Measurements from ENCODE around the gene KISS1. TPM values are rescaled to one million over a fixed set of nuclear protein-coding genes. Genes with fewer than 3 reads are reported as not detected.

KISS1 gene
- total RNA-seq, 1 experiment from 2014 or later: 1.3 TPM

GRCh38 chr1:204155881-204156280 lies 40.4 kb downstream of the KISS1 start:
- H3K36me3 ChIP-seq (ENCODE audit: control insufficient read depth in 1 of 2, insufficient read depth in 2 of 2, low read length in 2 of 2): no peaks in the 10 kb centered on the region
- no peaks in the 10 kb centered on the region for H3K27me3 ChIP-seq (ENCODE audit: insufficient read depth, low read length)
- TF ChIP-seq EGR1 (IDR thresholded peaks at IDR 0.05; ENCODE audit: low read depth) (no peak), CBX3 (IDR thresholded peaks at IDR 0.05; ENCODE audit: low read depth) (no peak), SP1 (IDR thresholded peaks at IDR 0.05; ENCODE audit: low read depth) (no peak), CEBPB (IDR thresholded peaks at IDR 0.05; ENCODE audit: low read depth) (no peak), TCF7L2 (IDR thresholded peaks at IDR 0.05; ENCODE audit: borderline replicate concordance, extremely low read depth, insufficient read depth, insufficient read length) (no peak), MAX (IDR thresholded peaks at IDR 0.05) (no peak), SIN3A (IDR thresholded peaks at IDR 0.05; ENCODE audit: low read depth) (no peak), POLR2AphosphoS5 (IDR thresholded peaks at IDR 0.05; ENCODE audit: low read depth, low read length) (no peak), RAD21 (IDR thresholded peaks at IDR 0.05; ENCODE audit: low read depth) (no peak), JUND (IDR thresholded peaks at IDR 0.05) (no peak), FOSL1 (IDR thresholded peaks at IDR 0.05; ENCODE audit: low read depth) (no peak), REST (IDR thresholded peaks at IDR 0.05; ENCODE audit: low read depth) (no peak), CTCF (IDR thresholded peaks at IDR 0.05 in 2 of 3, conservative IDR thresholded peaks at IDR 0.05 in 1 of 3; ENCODE audit: borderline replicate concordance in 1 of 3, insufficient read depth in 1 of 3, low read depth in 2 of 3, low read length in 2 of 3) (no peak), POLR2A (IDR thresholded peaks at IDR 0.05; ENCODE audit: borderline replicate concordance, extremely low read depth, insufficient read depth, insufficient read length) (no peak)
- RAD21 ChIA-PET (ENCODE audit: low non-redundant PET in 1 of 2, low total read pairs in 2 of 2, uncharacterized antibody in 2 of 2, unreplicated experiment in 2 of 2): interaction anchor here in 1 of 2 experiments (0.6 kb wide), 1 partner anchor 284 kb away, joined by 3 read pairs; no protein-coding TSS in a partner anchor
- no peaks in the 10 kb centered on the region for H4K20me1 ChIP-seq (ENCODE audit: insufficient read depth)
- H3K4me1 ChIP-seq (ENCODE audit: control insufficient read depth in 1 of 2, insufficient read depth in 2 of 2, low read length in 2 of 2): peaks cover 8 to 18% of the 10 kb centered on the region in 2 experiments
- H3K79me2 ChIP-seq (ENCODE audit: insufficient read depth, low read length): no peaks in the 10 kb centered on the region
- H3K4me3 ChIP-seq (replicated peaks in 1 of 2; ENCODE audit: low read depth in 1 of 2, low read length in 2 of 2): no peak overlapping the region
- no peak overlapping the region for H3K4me2 ChIP-seq (ENCODE audit: low read length)
- ATAC-seq (no peak), DNase-seq (ENCODE audit: low read depth, low spot score) (no peak)
- no peak overlapping the region for H3K9ac ChIP-seq (ENCODE audit: low read length)
- BruUV-seq (replicated peaks): no TSS peak
- H2AFZ ChIP-seq (ENCODE audit: low read depth, low read length, poor library complexity, severe bottlenecking): no peak overlapping the region
- CTCF ChIA-PET: no interaction called here
- no peaks in the 10 kb centered on the region for H3K9me3 ChIP-seq (ENCODE audit: control insufficient read depth in 1 of 2, insufficient read depth in 1 of 2, low read depth in 1 of 2, low read length in 2 of 2)
- intact Hi-C loops (cut with micrococcal nuclease): no loop called here
- H3K27ac ChIP-seq (ENCODE audit: low read depth, low read length): no peak overlapping the region
- POLR2A ChIA-PET: no interaction called here
- H3K9me2 ChIP-seq (ENCODE audit: insufficient read depth): no peaks in the 10 kb centered on the region
